Measurements from ENCODE around the gene GLRX3.

Gene GLRX3

GRCh38 chr10:130213286-130214080 lies 77.3 kb downstream of the GLRX3 start:
- no peak for DNase-seq

GRCh38 chr10:130214431-130214830 lies 78.2 kb downstream of the GLRX3 start:
- DNase-seq: no peak

- DNase-seq: no peak
These were observed 79.2 kb downstream of the GLRX3 start for GRCh38 chr10:130215151-130215930.

- DNase-seq: no peak
These were observed 79.7 kb downstream of the GLRX3 start for GRCh38 chr10:130215931-130216231.

- no peak for DNase-seq
These were observed 82.0 kb downstream of the GLRX3 start for GRCh38 chr10:130218181-130218641.

GRCh38 chr10:130218936-130219335 lies 82.7 kb downstream of the GLRX3 start:
- no peak for DNase-seq

GRCh38 chr10:130220251-130221185 lies 84.3 kb downstream of the GLRX3 start:
- DNase-seq: no peak

GRCh38 chr10:130221456-130222375 lies 85.5 kb downstream of the GLRX3 start:
- DNase-seq: no peak

GRCh38 chr10:130222381-130222780 lies 86.2 kb downstream of the GLRX3 start:
- DNase-seq: no peak

GRCh38 chr10:130224228-130224627 lies 88.0 kb downstream of the GLRX3 start:
- no peak for DNase-seq

GRCh38 chr10:130226012-130226411 lies 89.8 kb downstream of the GLRX3 start:
- no peak for DNase-seq

GRCh38 chr10:130227883-130228282 lies 91.7 kb downstream of the GLRX3 start:
- no peak for DNase-seq
